Right lobe of liver (tissue), 4 donors: Measurements from ENCODE around the gene TAS1R3.

Experiments used
- POLR2A ChIP-seq: fragments of 450-650 bp; IDR thresholded peaks from one replicate; pipeline ENCODE4 v1.6.1; 2017; ENCODE audit warnings: antibody characterized with exemption, mild to moderate bottlenecking
- TF ChIP-seq, protein P1 (sequence below), 4 donors: fragments of 200-600 bp in 3 of 4; fragments of 450-650 bp in 1 of 4; IDR thresholded peaks; one replicate each; pipeline versions ENCODE4 v1.5.1 to v1.8.0; 2016 to 2022; ENCODE audit warnings: antibody characterized with exemption in 4 of 4, mild to moderate bottlenecking in 2 of 4
- donor health status: DM: no; HTN: no; CAD: no.
- donor health status: DM: no; HTN: no; CAD: no.
- donor health status: DM: no; HTN: yes; CAD: no.

DNA sequence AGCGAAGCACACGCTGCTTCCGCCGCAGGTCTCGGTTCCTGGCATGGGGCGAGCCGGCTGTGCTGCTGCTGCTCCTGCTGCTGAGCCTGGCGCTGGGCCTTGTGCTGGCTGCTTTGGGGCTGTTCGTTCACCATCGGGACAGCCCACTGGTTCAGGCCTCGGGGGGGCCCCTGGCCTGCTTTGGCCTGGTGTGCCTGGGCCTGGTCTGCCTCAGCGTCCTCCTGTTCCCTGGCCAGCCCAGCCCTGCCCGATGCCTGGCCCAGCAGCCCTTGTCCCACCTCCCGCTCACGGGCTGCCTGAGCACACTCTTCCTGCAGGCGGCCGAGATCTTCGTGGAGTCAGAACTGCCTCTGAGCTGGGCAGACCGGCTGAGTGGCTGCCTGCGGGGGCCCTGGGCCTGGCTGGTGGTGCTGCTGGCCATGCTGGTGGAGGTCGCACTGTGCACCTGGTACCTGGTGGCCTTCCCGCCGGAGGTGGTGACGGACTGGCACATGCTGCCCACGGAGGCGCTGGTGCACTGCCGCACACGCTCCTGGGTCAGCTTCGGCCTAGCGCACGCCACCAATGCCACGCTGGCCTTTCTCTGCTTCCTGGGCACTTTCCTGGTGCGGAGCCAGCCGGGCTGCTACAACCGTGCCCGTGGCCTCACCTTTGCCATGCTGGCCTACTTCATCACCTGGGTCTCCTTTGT lies 2.6 kb downstream of the TAS1R3 start:
- TF ChIP-seq POLR2A = no peak
- TF ChIP-seq, protein P1, sequence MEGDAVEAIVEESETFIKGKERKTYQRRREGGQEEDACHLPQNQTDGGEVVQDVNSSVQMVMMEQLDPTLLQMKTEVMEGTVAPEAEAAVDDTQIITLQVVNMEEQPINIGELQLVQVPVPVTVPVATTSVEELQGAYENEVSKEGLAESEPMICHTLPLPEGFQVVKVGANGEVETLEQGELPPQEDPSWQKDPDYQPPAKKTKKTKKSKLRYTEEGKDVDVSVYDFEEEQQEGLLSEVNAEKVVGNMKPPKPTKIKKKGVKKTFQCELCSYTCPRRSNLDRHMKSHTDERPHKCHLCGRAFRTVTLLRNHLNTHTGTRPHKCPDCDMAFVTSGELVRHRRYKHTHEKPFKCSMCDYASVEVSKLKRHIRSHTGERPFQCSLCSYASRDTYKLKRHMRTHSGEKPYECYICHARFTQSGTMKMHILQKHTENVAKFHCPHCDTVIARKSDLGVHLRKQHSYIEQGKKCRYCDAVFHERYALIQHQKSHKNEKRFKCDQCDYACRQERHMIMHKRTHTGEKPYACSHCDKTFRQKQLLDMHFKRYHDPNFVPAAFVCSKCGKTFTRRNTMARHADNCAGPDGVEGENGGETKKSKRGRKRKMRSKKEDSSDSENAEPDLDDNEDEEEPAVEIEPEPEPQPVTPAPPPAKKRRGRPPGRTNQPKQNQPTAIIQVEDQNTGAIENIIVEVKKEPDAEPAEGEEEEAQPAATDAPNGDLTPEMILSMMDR (IDR thresholded peaks at IDR 0.05) = no peak
